ENCODE data around the gene PKP3. TPM values are rescaled to one million over a fixed set of nuclear protein-coding genes. Genes with fewer than 3 reads are reported as not detected.

PKP3 gene
- total and polyA plus RNA-seq, 9 of the 15 experiments (the other 6 are each of a cell fraction or from before 2014, with no cell fraction given), result 0.11 to 110 (median 30.7) TPM

GRCh38 chr11:355581-356458 is 38.2 kb upstream of the PKP3 start (continued):
- TF ChIP-seq ZNF639 (CRISPR knock-in tag; conservative IDR thresholded peaks at IDR 0.05 in 1 of 2, IDR thresholded peaks at IDR 0.05 in 1 of 2) (peak in 1 of 2 experiments; percentile 85; a peak in 1 of 4 replicates), BCOR (IDR thresholded peaks at IDR 0.05) (no peak), CCAR2 (IDR thresholded peaks at IDR 0.05; ENCODE audit: low read depth, low read length) (no peak), GABPB2 (CRISPR knock-in tag; conservative IDR thresholded peaks at IDR 0.05) (no peak), MBD2 (IDR thresholded peaks at IDR 0.05; ENCODE audit: borderline replicate concordance, low read depth) (no peak), ZBTB49 (CRISPR knock-in tag; IDR thresholded peaks at IDR 0.05; ENCODE audit: borderline replicate concordance) (no peak), MAZ (CRISPR knock-in tag; conservative IDR thresholded peaks at IDR 0.05 in 1 of 2, IDR thresholded peaks at IDR 0.05 in 1 of 2) (peak; percentile 90 to 96), CEBPZ (IDR thresholded peaks at IDR 0.05; ENCODE audit: borderline replicate concordance, low read depth, low read length) (no peak), AFF4 (CRISPR knock-in tag; IDR thresholded peaks at IDR 0.05) (no peak), BCL6 (CRISPR knock-in tag; IDR thresholded peaks at IDR 0.05) (peak; percentile 73), RBBP5 (IDR thresholded peaks at IDR 0.05; ENCODE audit: borderline replicate concordance, insufficient read depth, low read length, poor library complexity, severe bottlenecking) (no peak), DPF2 (IDR thresholded peaks at IDR 0.05) (0 out of 2 replicates have a peak, but pooled peaks have one; percentile 20), ZNF175 (CRISPR knock-in tag; IDR thresholded peaks at IDR 0.05; ENCODE audit: low read depth) (peak; percentile 90), BRF1 (IDR thresholded peaks at IDR 0.05; ENCODE audit: borderline replicate concordance, extremely low read depth, insufficient read length) (no peak)

Measured in K562 (cell line).